Adrenal gland (tissue), 12 donors: Measurements from ENCODE around the gene EPSTI1. TPM values are rescaled to one million over a fixed set of nuclear protein-coding genes. Genes with fewer than 3 reads are reported as not detected.

Experiments used
- DNase-seq, 7 donors: peaks; one replicate each; pipeline ENCODE4 v3.0.0-alpha.2; 2019 to 2020
- H3K27ac ChIP-seq, 5 donors: fragments of 200-600 bp; sonication (generic) in 4 of 5; 1 replicate in 3 of 5; 2 replicates in 2 of 5; pipeline versions ENCODE4 v1.5.1 to v1.8.0; 2016 to 2020; ENCODE audit warnings: mild to moderate bottlenecking in 1 of 5
- H3K27me3 ChIP-seq: fragments of 200-600 bp; 2 replicates; pipeline ENCODE4 v1.8.0; 2021
- H3K36me3 ChIP-seq, 2 donors: fragments of 200-600 bp; replicated peaks in 1 of 2; 1 replicate in 1 of 2; 2 replicates in 1 of 2; pipeline versions ENCODE4 v1.5.1 to v1.8.0; 2018 to 2022
- H3K4me1 ChIP-seq, 2 donors: fragments of 200-600 bp; replicated peaks in 1 of 2; 1 replicate in 1 of 2; 2 replicates in 1 of 2; pipeline versions ENCODE4 v1.5.1 to v1.8.0; 2018 to 2021
- H3K4me3 ChIP-seq, 4 donors: fragments of 200-600 bp; sonication (generic) in 3 of 4; one replicate each; pipeline ENCODE4 v1.5.1; 2016 to 2018
- H3K9me3 ChIP-seq, 3 donors: fragments of 200-600 bp; sonication (generic) in 1 of 3; replicated peaks in 1 of 3; 1 replicate in 2 of 3; 2 replicates in 1 of 3; pipeline versions ENCODE4 v1.5.1 to v1.8.0; 2016 to 2021
- POLR2A ChIP-seq, 2 donors: fragments of 450-650 bp; IDR thresholded peaks; one replicate each; pipeline ENCODE4 v1.6.1; 2017; ENCODE audit warnings: antibody characterized with exemption in 2 of 2, mild to moderate bottlenecking in 2 of 2, moderate library complexity in 1 of 2
- WGBS, 4 donors: extraction: QIAGEN DNeasy Blood & Tissue Kit in 2 of 4; methylation state at CpG; one replicate each; pipeline versions ENCODE4 v1.1.5 to v1.1.7; 2013 to 2017; 5-methylcytosine and 5-hydroxymethylcytosine counted together
- intact Hi-C, 2 donors: fragments of 100-400 bp; cut with DNase I; formaldehyde crosslinking; loops; one replicate each; pipeline versions ENCODE4 v1.14.1 to v1.15.0; 2022 to 2023
- polyA plus RNA-seq, 3 donors: library from polyadenylated mRNA; stranded (reverse); fragments of 200-250 nt in 2 of 3; fragments of 350-450 nt in 1 of 3; fragmentation: Illumina TruSeq in 1 of 3; extraction: RNeasy Lipid Tissue Mini Kit (QIAGEN cat#74804) in 1 of 3; gene quantifications; one replicate each; pipeline ENCODE4 v1.2.3, GENCODE V29; 2013 to 2014
- total RNA-seq, 9 donors: library from RNA; depleted of rRNA in 4 of 9; stranded (reverse); fragments of >200 nt in 4 of 9; fragments of 120-200 nt in 1 of 9; fragmentation: NEBNext Ultra II Directional in 1 of 9; extraction: Animal tissue kit (Norgen Biotek cat#: 25700) in 1 of 9; gene quantifications; one replicate each; pipeline versions ENCODE4 v1.1.0 to v1.2.4, GENCODE V29; 2013 to 2023
- TF ChIP-seq, protein P1 (sequence below), 6 experiments: fragments of 450-650 bp in 4 of 6; fragments of 200-600 bp in 2 of 6; sonication (generic) in 1 of 6; IDR thresholded peaks; 1 replicate in 5 of 6; 2 replicates in 1 of 6; pipeline versions ENCODE4 v1.5.1 to v1.8.0; 2016 to 2021; ENCODE audit warnings: antibody characterized with exemption in 6 of 6, mild to moderate bottlenecking in 2 of 6, moderate library complexity in 1 of 6
- donor health status: healthy with polysubstance abuse.
- donor health status: Bipolar disorder and iron deficiency.
- donor health status: DM: yes; HTN: yes; CAD: no.
- donor health status: DM: no; HTN: no; CAD: no.
- donor health status: DM: no; HTN: no; CAD: no.
- donor health status: DM: yes; HTN: yes; CAD: no.

EPSTI1 gene
- total and polyA plus RNA-seq, 12 donors: 6.8 to 36.3 (median 10.2) TPM

DNA sequence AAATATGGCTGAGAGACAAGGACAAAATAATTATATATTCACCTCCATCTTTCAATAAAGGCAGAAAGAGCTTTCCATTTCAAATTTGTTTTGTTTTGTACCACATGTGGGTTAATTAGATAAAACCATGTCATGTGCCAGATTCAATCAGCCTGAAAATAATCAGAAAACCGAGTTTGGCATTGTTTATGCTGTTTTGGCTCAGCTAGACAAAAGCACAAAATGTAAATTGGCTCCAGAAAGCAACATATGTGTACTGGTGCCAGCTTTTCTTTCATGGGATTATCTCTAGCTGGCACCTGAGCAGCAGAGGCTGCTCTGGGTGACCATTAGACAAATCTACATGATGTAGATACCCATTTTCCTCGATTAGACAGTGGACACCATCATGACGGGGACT lies 22.1 kb upstream of the EPSTI1 start:
- WGBS, 4 donors: 66 to 76% (median 73%) methylated on average over 3 of the region's 3 CpGs
- H3K9me3 ChIP-seq: no peaks in the 10 kb centered on the region
- intact Hi-C loops: no loop called here
- TF ChIP-seq, protein P1, sequence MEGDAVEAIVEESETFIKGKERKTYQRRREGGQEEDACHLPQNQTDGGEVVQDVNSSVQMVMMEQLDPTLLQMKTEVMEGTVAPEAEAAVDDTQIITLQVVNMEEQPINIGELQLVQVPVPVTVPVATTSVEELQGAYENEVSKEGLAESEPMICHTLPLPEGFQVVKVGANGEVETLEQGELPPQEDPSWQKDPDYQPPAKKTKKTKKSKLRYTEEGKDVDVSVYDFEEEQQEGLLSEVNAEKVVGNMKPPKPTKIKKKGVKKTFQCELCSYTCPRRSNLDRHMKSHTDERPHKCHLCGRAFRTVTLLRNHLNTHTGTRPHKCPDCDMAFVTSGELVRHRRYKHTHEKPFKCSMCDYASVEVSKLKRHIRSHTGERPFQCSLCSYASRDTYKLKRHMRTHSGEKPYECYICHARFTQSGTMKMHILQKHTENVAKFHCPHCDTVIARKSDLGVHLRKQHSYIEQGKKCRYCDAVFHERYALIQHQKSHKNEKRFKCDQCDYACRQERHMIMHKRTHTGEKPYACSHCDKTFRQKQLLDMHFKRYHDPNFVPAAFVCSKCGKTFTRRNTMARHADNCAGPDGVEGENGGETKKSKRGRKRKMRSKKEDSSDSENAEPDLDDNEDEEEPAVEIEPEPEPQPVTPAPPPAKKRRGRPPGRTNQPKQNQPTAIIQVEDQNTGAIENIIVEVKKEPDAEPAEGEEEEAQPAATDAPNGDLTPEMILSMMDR (IDR thresholded peaks at IDR 0.05): no peak
- no peak for TF ChIP-seq POLR2A (IDR thresholded peaks at IDR 0.05)
- no peaks in the 10 kb centered on the region for H3K4me1 ChIP-seq
- DNase-seq: no peak
- no peak overlapping the region for H3K27ac ChIP-seq
- H3K4me3 ChIP-seq: no peak overlapping the region
- no peaks in the 10 kb centered on the region for H3K36me3 ChIP-seq
- no peaks in the 10 kb centered on the region for H3K27me3 ChIP-seq

DNA sequence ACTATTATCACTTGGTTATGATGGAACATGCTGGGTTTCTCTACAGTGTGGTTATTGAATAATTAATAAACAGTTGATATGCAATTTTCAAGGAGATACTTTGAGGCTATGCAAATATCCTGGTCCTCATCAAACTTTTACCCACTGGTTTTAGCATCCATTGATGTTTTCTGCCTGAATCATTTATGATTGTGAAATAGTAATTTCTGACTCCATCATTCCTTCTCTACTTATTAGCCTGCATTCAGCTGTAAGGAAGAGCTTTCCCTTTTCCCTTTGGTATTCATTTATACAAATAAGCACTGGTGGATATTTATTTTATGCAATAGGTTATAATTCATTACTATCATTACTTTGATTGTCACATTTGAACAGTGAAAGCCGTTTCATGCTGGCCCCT lies 17.5 kb upstream of the EPSTI1 start:
- H3K27ac ChIP-seq: no peak overlapping the region
- no peaks in the 10 kb centered on the region for H3K9me3 ChIP-seq
- H3K4me1 ChIP-seq: peaks cover 7 to 17% of the 10 kb centered on the region in 2 donors
- intact Hi-C loops: no loop called here
- H3K36me3 ChIP-seq: no peaks in the 10 kb centered on the region
- no peak for DNase-seq
- no peaks in the 10 kb centered on the region for H3K27me3 ChIP-seq
- WGBS, 4 donors: 90 to 100% (median 98%) methylated on average over 1 of the region's 1 CpG
- H3K4me3 ChIP-seq: no peak overlapping the region
- TF ChIP-seq, protein P1 (IDR thresholded peaks at IDR 0.05): no peak
- no peak for TF ChIP-seq POLR2A (IDR thresholded peaks at IDR 0.05)

DNA sequence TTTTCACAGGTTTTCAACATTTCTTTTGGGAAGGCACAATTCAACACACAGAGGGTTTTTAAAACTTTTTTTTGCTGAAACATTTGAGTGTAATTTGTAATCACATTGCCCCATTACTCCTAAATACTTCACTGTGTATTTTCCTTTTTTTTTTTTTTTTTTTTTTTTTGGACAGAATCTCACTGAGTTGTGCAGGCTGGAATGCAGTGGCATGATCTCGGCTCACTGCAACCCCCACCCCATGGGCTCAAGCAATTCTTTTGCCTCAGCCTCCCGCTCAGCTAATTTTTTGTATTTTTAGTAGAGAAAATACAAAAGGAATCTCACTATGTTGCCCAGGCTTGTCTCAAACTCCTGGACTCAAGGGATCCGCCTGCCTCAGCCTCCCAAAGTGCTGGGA lies 16.6 kb upstream of the EPSTI1 start:
- Histone ChIP-seq H3K27ac (no peak overlapping the region), H3K4me3 (no peak overlapping the region), H3K4me1 (peaks cover 7 to 17% of the 10 kb centered on the region in 2 donors), H3K36me3 (no peaks in the 10 kb centered on the region), H3K27me3 (no peaks in the 10 kb centered on the region), H3K9me3 (no peaks in the 10 kb centered on the region)
- TF ChIP-seq, protein P1 (IDR thresholded peaks at IDR 0.05): no peak
- no peak for TF ChIP-seq POLR2A (IDR thresholded peaks at IDR 0.05)
- no peak for DNase-seq
- WGBS, 4 donors: 88 to 95% (median 95%) methylated on average over 3 of the region's 3 CpGs
- intact Hi-C loops: no loop called here

DNA sequence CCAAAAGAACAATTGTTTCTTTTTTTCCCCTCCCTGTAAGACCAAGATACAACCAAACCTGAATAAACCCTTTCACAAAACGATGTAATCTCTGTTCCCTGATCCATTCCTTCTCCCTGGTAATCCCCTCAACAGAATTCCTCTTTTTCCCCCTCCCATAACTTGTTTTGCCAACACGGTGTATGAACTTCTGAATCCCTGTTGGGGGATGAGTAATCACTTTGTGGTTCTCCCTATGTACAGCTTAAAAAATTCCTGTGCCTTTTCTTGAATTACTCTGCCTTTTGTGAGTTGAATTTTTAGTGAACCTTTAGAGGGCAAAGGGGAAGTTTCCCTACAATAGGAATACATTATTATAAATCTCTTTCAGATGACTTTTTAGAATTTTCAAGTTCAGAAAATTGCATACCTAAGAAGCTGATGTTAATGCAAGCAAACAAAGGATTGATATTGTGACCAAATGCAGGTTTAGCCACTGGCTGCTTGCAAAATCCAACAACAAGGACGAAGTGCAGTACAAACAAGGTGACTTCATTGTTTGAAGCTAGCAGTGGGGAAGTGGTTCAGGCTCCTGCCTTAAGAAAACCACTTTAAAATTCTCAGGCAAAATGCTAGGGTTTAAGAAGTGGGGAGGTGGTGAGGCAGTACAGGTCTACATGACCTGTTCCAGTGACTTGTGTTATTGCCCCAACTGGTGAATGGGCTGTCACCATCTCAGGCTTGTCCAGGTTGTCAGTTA lies 15.0 kb upstream of the EPSTI1 start:
- H3K4me3 ChIP-seq: no peak overlapping the region
- TF ChIP-seq POLR2A (IDR thresholded peaks at IDR 0.05): no peak
- TF ChIP-seq, protein P1 (IDR thresholded peaks at IDR 0.05): no peak
- no peaks in the 10 kb centered on the region for H3K36me3 ChIP-seq
- peaks cover 7 to 17% of the 10 kb centered on the region in 2 donors for H3K4me1 ChIP-seq
- 41 to 45% (median 45%) methylated on average over 3 of the region's 3 CpGs for WGBS, 4 donors
- peak overlapping the region in 1 of 5 donors; percentile 6 for H3K27ac ChIP-seq
- intact Hi-C loops: no loop called here
- no peak for DNase-seq
- H3K27me3 ChIP-seq: no peaks in the 10 kb centered on the region
- H3K9me3 ChIP-seq: no peaks in the 10 kb centered on the region
